ENCODE measurements around the gene NCAM1.

Gene NCAM1

GRCh38 chr11:113137713-113138529, 176.7 kb downstream of the NCAM1 start:
- no peak for DNase-seq

GRCh38 chr11:113138731-113139130, 177.5 kb downstream of the NCAM1 start:
- DNase-seq = no peak

- no peak for DNase-seq
Measured at GRCh38 chr11:113141010-113141409, 179.8 kb downstream of the NCAM1 start.

DNA sequence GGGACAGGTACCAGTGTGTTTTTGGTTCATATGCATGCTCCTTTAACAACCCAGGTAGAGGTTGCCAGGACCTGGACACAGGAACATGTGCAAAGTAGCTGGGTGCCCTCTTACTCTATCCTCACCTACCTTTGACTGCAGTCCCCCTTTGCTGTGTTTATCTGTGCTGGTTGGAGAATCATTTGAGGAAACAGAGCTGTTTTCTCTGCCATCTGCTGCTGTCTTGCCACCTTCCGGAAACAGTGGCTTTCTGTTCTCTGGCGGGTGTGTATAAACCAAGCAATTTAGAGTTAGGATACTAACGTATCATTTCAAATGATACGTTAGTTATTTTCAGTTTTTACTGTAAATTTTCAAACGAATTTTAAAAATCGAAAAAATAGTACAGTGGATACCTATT, 181.3 kb downstream of the NCAM1 start:
- DNase-seq = no peak

GRCh38 chr11:113147249-113147648, 186.0 kb downstream of the NCAM1 start:
- no peak for DNase-seq

DNA sequence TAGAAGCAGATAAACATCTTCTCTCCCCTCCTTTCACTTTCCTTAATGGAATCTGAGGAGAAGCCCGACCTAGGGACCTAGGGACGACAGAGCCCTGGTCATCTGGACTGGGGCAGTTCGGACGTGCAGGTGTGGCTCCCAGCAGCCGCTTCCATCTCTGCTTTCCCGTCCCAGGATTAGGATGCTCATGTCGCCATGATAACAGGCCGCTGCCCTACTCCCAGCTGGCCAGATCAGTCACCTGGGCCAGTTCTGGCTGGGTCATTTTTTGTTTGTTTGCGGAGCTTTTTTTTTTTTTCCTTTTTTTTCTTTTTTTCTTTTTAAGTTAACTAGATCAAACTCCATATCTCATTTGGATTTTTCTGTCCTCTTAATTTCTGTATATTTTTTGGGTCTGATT, 186.9 kb downstream of the NCAM1 start:
- DNase-seq = no peak

DNA sequence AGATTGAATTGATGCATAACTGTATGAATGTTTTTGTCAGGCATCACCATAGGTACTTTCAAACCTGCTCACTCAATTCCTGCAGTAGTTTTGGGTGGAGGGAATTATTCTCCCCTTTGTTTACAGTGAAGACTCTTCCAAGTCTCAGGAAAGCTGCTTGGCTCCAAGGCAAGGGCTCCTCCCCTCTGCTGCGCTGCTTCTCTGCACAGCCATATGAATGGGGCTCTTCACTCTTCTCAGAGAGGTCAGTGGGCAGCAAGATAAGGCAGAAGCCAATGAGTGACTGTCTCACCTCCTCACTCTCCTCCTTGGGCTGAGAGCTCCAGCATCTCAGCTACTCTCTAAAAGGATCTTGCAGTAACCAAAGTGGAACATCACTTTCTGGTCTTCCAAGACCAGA, 187.4 kb downstream of the NCAM1 start:
- DNase-seq = no peak

DNA sequence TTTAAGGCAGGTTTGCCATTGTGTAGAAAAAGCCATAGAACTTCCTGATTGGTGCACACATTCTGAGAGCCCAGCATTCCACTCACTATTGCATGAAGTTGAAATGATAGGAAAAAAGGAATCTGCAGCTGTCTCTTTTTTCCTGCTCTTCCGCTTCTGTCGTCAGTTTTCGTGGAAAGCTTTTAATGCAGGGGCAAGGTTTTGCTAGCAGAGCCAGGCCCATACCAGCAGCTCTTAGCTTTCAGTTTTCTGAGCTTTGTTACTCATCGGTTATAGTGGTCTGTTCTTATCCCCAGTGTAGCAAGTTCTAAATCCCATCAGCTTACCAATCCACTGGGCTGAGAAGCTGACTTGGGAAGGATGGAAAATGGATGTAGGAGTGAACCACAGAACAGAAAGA, 190.3 kb downstream of the NCAM1 start:
- no peak for DNase-seq

DNA sequence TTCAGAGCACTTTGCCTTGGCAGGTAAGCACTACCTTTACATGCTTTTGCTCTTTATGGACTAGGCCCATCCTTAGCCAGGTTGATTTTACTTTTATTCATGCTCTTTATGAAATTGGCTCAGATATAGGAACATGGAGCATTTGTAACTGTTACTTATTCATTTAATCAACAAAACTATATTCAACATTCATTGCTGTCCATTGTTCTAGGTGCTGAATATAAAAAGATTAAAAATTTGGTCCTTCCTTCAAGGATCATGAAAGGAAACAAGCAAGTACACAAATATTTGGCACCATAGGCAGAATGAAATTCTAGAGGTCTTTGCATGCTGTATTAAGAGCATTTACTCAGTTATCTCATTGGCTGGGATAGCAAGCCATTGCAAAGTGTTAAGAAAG, 191.3 kb downstream of the NCAM1 start:
- DNase-seq = no peak

- DNase-seq = no peak
Measured at GRCh38 chr11:113153847-113154246, 192.6 kb downstream of the NCAM1 start.

DNA sequence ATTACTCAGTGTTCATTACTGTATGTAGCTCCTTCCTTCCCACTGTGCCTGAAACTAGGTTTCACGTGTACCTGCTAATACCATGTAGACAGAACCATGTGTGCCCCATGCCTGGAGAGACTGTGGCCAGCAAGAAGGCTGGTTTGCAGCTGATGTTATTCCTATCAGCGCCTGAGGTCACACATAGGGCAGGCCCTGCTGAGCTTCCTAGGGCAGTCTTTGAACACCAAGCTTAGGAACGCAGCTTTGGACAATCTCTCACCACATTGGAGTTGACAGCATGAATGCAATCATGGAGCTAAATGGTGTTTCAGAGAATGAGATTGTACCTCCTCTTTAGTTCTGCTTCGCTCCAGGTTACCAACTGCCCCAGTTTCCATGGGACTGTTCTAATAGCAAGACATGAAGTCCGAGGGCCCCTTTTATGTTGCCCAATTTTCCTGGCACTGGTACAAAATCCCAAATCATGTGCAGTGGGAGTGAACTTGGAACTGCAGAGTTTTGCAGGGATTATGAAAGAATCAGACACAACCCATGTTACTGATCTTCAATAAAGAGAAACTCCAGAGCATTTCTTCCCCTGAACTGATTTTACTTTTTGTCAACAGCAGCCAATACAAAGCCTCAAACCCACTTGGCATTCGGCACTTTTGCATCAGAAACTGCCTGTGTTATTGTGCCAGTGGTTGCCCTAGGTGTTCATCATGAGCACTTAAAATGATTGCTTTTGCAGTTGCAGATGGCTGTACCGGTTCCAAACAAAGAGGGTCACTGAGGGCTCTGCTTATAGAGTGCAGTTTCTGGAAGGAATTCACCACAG, 199.0 kb downstream of the NCAM1 start:
- DNase-seq = no peak

DNA sequence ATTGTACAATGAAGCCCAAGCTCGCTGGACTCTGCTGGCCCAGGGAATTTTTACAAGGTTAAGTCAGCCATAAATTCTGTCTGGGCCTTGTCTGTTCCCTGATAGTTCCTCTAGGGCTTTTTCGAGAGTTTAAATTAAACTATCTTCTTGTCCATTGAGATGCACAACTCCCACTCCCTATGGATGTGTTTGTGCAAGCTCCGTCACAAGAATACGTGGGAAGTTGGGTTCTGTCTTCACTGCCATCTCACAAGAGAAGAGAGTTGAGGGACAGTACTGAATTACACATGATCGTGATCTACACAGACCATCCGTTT, 199.5 kb downstream of the NCAM1 start:
- no peak for DNase-seq

DNA sequence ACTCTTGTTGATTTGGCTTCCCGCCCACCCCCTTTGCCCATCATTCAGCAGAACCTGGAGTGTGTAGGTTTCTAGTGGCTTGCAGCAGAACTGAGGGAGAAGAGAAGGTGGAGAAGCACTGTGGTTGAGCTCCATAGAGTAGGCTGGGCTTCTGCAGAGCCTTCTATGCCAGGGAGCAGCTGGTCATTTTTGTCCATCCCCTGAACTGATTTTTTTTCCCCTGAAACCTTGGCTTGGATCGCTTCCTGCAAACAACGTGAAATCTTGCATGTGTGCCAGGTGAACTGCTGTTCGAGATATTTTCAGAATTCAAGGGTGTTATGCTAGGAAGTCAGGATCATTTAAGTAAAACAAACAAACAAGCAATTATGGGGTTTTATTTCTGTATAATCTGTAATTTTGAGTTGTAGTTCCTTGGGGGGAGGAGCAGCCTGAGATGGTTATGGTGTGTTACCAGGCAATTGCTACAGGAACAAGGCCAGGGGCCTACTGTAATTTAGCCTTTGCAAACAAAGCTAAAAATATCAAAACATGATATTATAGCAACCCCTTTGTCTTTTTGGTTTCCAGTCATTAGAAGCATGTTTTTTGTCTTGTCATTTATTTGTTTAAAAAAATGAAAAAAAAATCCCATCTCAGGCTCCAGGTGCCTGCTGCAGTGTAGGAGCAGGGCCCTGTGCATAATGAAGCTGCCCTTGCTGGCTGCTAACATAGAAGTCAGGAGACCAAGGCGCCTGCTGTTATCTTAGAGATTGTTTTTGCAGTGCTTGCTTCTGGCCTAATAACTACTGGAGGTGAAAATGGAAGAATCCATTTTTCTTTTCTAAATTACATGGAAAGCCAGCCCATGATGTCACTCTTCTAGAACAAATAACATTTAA, 200.7 kb downstream of the NCAM1 start:
- no peak for DNase-seq

GRCh38 chr11:113162592-113162962, 201.4 kb downstream of the NCAM1 start:
- no peak for DNase-seq

DNA sequence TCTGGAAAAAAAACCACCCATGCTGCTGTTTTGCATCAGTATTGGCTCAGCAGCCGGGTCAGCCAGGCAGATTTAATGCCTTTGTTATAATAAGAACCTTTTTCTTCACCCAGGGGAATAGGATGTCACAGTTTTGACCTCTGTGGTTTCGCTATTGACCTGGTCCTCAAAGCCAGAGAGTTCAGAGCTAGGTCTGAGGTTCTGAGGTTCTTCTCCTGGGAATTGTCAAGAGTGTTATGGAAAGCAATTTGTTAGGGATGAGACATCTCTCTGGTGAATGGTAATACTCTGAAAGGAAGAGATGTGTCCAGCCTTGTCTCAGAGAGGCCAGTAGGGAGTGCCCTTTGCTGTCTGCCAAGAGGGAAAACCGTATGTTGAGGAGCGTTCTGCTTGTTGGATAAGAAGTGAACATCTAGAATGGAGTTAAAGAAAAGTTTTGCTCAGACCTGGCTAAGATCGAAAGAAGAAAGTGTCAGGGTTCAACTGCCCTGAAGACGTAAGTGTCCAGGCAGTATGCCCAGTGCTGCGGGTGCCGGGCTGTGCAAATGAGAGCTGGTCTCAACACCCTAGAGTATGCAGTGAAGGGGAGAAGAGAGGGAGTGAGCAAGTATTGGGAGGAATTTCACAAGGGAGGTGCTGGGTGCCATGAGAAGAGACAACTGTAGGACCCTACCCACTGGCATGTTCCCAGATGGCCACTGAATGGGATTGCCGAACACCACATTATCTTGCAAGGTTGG, 202.2 kb downstream of the NCAM1 start:
- no peak for DNase-seq

GRCh38 chr11:113166280-113166679, 205.1 kb downstream of the NCAM1 start:
- DNase-seq = no peak

DNA sequence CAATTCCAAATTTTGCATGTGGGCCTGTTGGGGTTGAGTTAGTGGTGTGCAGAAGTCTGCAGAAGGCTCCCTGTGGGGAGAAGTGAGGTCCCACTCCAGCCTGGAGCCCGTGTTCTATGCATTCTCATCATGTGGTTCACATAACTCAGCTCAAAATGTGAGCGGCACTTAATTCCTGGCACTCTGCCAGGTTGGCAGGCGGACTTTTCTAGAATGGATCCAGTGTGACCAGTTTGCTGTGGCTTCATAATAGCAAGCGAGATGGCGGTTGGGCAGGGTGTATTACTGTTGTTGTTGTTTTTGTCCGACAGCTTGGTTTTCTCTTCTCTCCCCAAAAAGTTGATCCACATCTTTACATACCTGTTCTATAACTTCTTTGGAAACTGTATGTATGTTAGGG, 206.4 kb downstream of the NCAM1 start:
- no peak for DNase-seq

DNA sequence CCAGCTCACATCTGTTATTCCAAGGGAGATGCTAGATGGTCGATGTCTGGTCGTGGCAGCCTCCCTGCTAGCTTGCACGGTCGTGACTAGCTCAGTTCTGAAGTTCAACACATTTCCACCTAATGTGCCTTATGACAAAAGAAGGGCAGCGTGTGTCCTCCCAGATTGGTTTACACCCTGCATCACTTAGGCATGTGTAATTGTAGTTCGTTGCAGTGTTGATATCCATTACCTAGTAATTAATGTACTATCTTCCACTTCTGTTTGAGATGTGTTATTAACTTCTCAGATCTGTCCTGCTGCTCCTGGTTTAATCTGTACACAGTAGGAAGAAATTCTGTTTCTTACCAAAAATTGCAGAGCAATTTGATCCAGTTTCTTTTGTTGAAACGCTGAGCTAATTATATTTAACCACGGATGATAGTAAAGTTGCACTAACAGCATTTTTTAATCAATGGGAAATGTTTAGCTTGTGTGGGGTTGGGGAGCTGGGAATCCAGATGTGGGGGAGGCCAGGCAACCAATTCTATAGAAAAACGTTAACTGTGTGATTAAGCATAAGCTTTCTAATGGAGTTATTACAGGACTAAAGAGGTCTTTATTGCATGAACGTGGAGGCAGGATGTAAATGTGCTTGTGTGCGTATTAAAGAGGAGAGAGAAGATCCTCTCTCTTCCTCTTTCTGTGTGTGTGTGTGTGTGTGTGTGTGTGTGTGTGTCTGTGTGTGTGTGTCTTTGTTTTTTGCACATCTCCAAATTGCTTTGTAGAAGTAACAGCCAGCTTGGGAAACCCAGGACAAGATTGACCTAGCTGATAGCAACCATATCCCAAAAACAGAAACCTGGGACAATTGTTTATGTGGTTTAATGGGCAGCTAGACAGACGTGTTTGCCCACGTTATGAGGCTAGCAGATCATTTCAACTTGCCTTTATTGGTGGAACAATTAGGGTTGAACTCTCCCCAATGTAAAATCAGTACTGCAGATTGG, 207.4 kb downstream of the NCAM1 start:
- no peak for DNase-seq

- no peak for DNase-seq
Measured at GRCh38 chr11:113172382-113172951, 211.2 kb downstream of the NCAM1 start.

- no peak for DNase-seq
Measured at GRCh38 chr11:113173126-113173525, 211.9 kb downstream of the NCAM1 start.

GRCh38 chr11:113174882-113175281, 213.7 kb downstream of the NCAM1 start:
- no peak for DNase-seq

Measured in stimulated activated CD4-positive, alpha-beta T cell treated with anti-CD3 and anti-CD28 coated beads, Interleukin-2, amount 100 ng/mL, for 48 hours (primary cell).